PC-9 (cell line): Measurements from ENCODE around the gene F7.

Experiments used
- CTCF ChIP-seq: fragments of 200-600 bp; sonication (generic); conservative IDR thresholded peaks from 2 replicates; pipeline ENCODE4 v1.6.1; 2017; ENCODE audit warnings: mixed run types, antibody characterized with exemption, mild to moderate bottlenecking, moderate library complexity
- EZH2 ChIP-seq: fragments of 200-600 bp; sonication (generic); IDR thresholded peaks from 2 replicates; pipeline ENCODE4 v1.8.0; 2017; ENCODE audit warnings: antibody characterized with exemption, low read depth

- no peak for TF ChIP-seq EZH2
- no peak for TF ChIP-seq CTCF
Measured at GRCh38 chr13:113151745-113152690, 46.4 kb downstream of the F7 start.
